H9 (cell line): ENCODE data around the gene ATP6V0A1. TPM values are rescaled to one million over a fixed set of nuclear protein-coding genes. Genes with fewer than 3 reads are reported as not detected.
A peak's percentile ranks its signal among the peaks of the same experiment; 100 is the strongest.

Source experiments
- DNase-seq: peaks from one replicate; pipeline ENCODE4 v3.0.0-alpha.2; 2017
- H2AFZ ChIP-seq: one replicate; pipeline ENCODE4 v1.6.1; 2013; ENCODE audit warnings: mild to moderate bottlenecking, low read length, control low read depth, moderate library complexity
- H2AK5ac ChIP-seq: 2 replicates; pipeline ENCODE4 v1.6.1; 2013; ENCODE audit warnings: low read length, control low read depth, mixed read lengths; ENCODE audit not compliant: insufficient read length
- H2BK120ac ChIP-seq: one replicate; pipeline ENCODE4 v1.6.1; 2013; ENCODE audit warnings: low read depth, mild to moderate bottlenecking, low read length, control low read depth, inconsistent platforms; ENCODE audit not compliant: poor library complexity, severe bottlenecking
- H2BK12ac ChIP-seq: 2 replicates; pipeline ENCODE4 v1.6.1; 2013; ENCODE audit warnings: low read length, control low read depth, mixed read lengths, low read depth; ENCODE audit not compliant: insufficient read length
- H2BK15ac ChIP-seq: 2 replicates; pipeline ENCODE4 v1.6.1; 2013; ENCODE audit warnings: low read depth, low read length, control low read depth
- H2BK20ac ChIP-seq: one replicate; pipeline ENCODE4 v1.6.1; 2013; ENCODE audit warnings: low read depth, mild to moderate bottlenecking, low read length, control low read depth, inconsistent platforms; ENCODE audit not compliant: poor library complexity, severe bottlenecking
- H2BK5ac ChIP-seq: 2 replicates; pipeline ENCODE4 v1.6.1; 2013; ENCODE audit warnings: low read length, control low read depth, mixed read lengths; ENCODE audit not compliant: insufficient read length
- H3K14ac ChIP-seq: 2 replicates; pipeline ENCODE4 v1.6.1; 2013; ENCODE audit warnings: low read length, control low read depth; ENCODE audit not compliant: insufficient read depth
- H3K18ac ChIP-seq: 2 replicates; pipeline ENCODE4 v1.6.1; 2013; ENCODE audit warnings: low read depth, mild to moderate bottlenecking, mixed read lengths, low read length, control low read depth; ENCODE audit not compliant: insufficient read length
- H3K23ac ChIP-seq: 2 replicates; pipeline ENCODE4 v1.6.1; 2013; ENCODE audit warnings: low read length, control low read depth, mixed read lengths, low read depth; ENCODE audit not compliant: insufficient read length
- H3K23me2 ChIP-seq: 2 replicates; pipeline ENCODE4 v1.6.1; 2013; ENCODE audit warnings: low read depth, mild to moderate bottlenecking, mixed read lengths, low read length, control low read depth; ENCODE audit not compliant: insufficient read length, poor library complexity, severe bottlenecking
- H3K27ac ChIP-seq: 2 replicates; pipeline ENCODE4 v1.5.1; 2013; ENCODE audit warnings: low read length, control low read depth, mixed read lengths, low read depth; ENCODE audit not compliant: insufficient read length
- H3K27me3 ChIP-seq: 2 replicates; pipeline ENCODE4 v1.6.1; 2013; ENCODE audit warnings: low read length, control low read depth, inconsistent platforms; ENCODE audit not compliant: insufficient read depth
- H3K4ac ChIP-seq: 2 replicates; pipeline ENCODE4 v1.6.1; 2013; ENCODE audit warnings: low read depth, mild to moderate bottlenecking, control low read depth, inconsistent platforms, low read length, moderate library complexity
- H3K4me1 ChIP-seq: 2 replicates; pipeline ENCODE4 v1.6.1; 2013; ENCODE audit warnings: low read length, control low read depth, inconsistent platforms; ENCODE audit not compliant: insufficient read depth
- H3K4me2 ChIP-seq: 2 replicates; pipeline ENCODE4 v1.6.1; 2013; ENCODE audit warnings: low read length, control low read depth, mixed read lengths; ENCODE audit not compliant: insufficient read length, insufficient read depth
- H3K56ac ChIP-seq: 2 replicates; pipeline ENCODE4 v1.6.1; 2013; ENCODE audit warnings: low read depth, mild to moderate bottlenecking, mixed read lengths, low read length, control low read depth; ENCODE audit not compliant: insufficient read length
- H3K79me1 ChIP-seq: 2 replicates; pipeline ENCODE4 v1.6.1; 2013; ENCODE audit warnings: low read depth, mild to moderate bottlenecking, moderate library complexity, low read length, control low read depth, inconsistent platforms; ENCODE audit not compliant: insufficient read depth, poor library complexity, severe bottlenecking
- H3K79me2 ChIP-seq: 2 replicates; pipeline ENCODE4 v1.6.1; 2013; ENCODE audit warnings: low read length, control low read depth, inconsistent platforms; ENCODE audit not compliant: insufficient read depth
- H3K9ac ChIP-seq: 2 replicates; pipeline ENCODE4 v1.6.1; 2013; ENCODE audit warnings: low read length, control low read depth, mixed read lengths; ENCODE audit not compliant: insufficient read length; ENCODE audit errors: extremely low read depth
- H3K9me3 ChIP-seq: one replicate; pipeline ENCODE4 v1.6.1; 2013; ENCODE audit warnings: low read depth, low read length, inconsistent platforms; ENCODE audit not compliant: control insufficient read depth
- H3T11ph ChIP-seq: one replicate; pipeline ENCODE4 v1.6.1; 2013; ENCODE audit warnings: mild to moderate bottlenecking, low read length, control low read depth, inconsistent platforms
- H4K20me1 ChIP-seq: one replicate; pipeline ENCODE4 v1.6.1; 2013; ENCODE audit not compliant: control insufficient read depth, insufficient read length, insufficient read depth
- H4K5ac ChIP-seq: 2 replicates; pipeline ENCODE4 v1.6.1; 2013; ENCODE audit warnings: low read depth, mild to moderate bottlenecking, mixed read lengths, low read length, control low read depth; ENCODE audit not compliant: insufficient read length
- H4K8ac ChIP-seq: replicated peaks from 2 replicates; pipeline ENCODE4 v1.6.1; 2013; ENCODE audit warnings: low read length, control low read depth, mixed read lengths, low read depth; ENCODE audit not compliant: insufficient read length
- H4K91ac ChIP-seq: 2 replicates; pipeline ENCODE4 v1.6.1; 2013; ENCODE audit warnings: low read depth, mild to moderate bottlenecking, moderate library complexity, mixed read lengths, low read length, control low read depth; ENCODE audit not compliant: insufficient read length
- H3K27ac Mint-ChIP-seq, 3 experiments: 2 replicates in 2 of 3; 3 replicates in 1 of 3; pipeline ENCODE4 v1.8.0; 2020 to 2021; ENCODE audit warnings: mixed read lengths in 3 of 3, mild to moderate bottlenecking in 1 of 3, moderate library complexity in 1 of 3
- H3K27me3 Mint-ChIP-seq: 2 replicates; pipeline ENCODE4 v1.8.0; 2021; ENCODE audit warnings: low read depth, mild to moderate bottlenecking, moderate library complexity, mixed read lengths
- H3K36me3 Mint-ChIP-seq, 3 experiments: 2 replicates in 2 of 3; 3 replicates in 1 of 3; pipeline ENCODE4 v1.8.0; 2020 to 2021; ENCODE audit warnings: low read depth in 3 of 3, mixed read lengths in 3 of 3; ENCODE audit not compliant: insufficient read depth in 1 of 3
- H3K4me1 Mint-ChIP-seq, 2 experiments: 2 replicates each; pipeline ENCODE4 v1.8.0; 2020; ENCODE audit warnings: mixed read lengths in 2 of 2
- H3K4me3 Mint-ChIP-seq, 2 experiments: 2 replicates in 1 of 2; 3 replicates in 1 of 2; pipeline ENCODE4 v1.8.0; 2020 to 2021; ENCODE audit warnings: mild to moderate bottlenecking in 2 of 2, mixed read lengths in 2 of 2, moderate library complexity in 1 of 2
- H3K9me3 Mint-ChIP-seq, 2 experiments: 2 replicates in 1 of 2; 3 replicates in 1 of 2; pipeline ENCODE4 v1.8.0; 2020; ENCODE audit warnings: mild to moderate bottlenecking in 2 of 2, mixed read lengths in 2 of 2, moderate library complexity in 1 of 2
- WGBS: extraction: QIAGEN DNeasy Blood & Tissue Kit; methylation state at CpG from one replicate; pipeline ENCODE4 v1.1.7; 2013; ENCODE audit warnings: missing lambda C conversion rate, low lambda C conversion rate, mixed read lengths; ENCODE audit not compliant: insufficient read length; ENCODE audit errors: extremely low coverage; 5-methylcytosine and 5-hydroxymethylcytosine counted together
- total RNA-seq: library from RNA; stranded (reverse); gene quantifications from 2 replicates; pipeline ENCODE4 v1.2.1, GENCODE V29; 2021
- TF ChIP-seq, protein P1 (sequence below): fragments of 200-600 bp; sonication (generic); conservative IDR thresholded peaks from 3 replicates; pipeline ENCODE4 v1.8.0; 2021; ENCODE audit warnings: antibody characterized with exemption, mild to moderate bottlenecking

ATP6V0A1 gene
- total RNA-seq, 1 experiment from 2014 or later: 54.1 TPM

DNA sequence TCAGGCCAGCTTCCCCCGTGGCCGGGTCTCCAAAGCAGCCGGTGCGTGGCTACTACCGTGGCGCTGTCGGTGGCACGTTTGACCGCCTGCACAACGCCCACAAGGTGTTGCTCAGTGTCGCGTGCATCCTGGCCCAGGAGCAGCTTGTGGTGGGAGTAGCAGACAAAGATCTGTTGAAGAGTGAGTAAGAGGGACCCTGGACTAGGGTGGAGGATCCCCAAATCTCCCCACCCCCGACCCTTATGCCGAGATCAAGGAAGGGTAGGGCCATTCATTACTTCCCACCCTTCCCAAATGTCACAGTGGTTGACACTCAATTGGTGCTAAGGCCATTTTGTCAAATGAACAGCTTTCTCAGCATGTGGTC is 104.4 kb downstream of the ATP6V0A1 start:
- H2AK5ac ChIP-seq: no peak overlapping the region
- no peak overlapping the region for H3K56ac ChIP-seq
- no peaks in the 10 kb centered on the region for H3K9me3 ChIP-seq
- no peak overlapping the region for H3K14ac ChIP-seq
- WGBS: no CpG with 5 or more reads among the region's 14 CpGs
- no peak overlapping the region for H2BK120ac ChIP-seq
- peak overlapping the region; percentile 94 to 95 for H3K4me3 Mint-ChIP-seq
- H3K9me3 Mint-ChIP-seq: no peaks in the 10 kb centered on the region
- no peak overlapping the region for H2AFZ ChIP-seq
- H2BK5ac ChIP-seq: no peak overlapping the region
- peak overlapping the region; percentile 86 for H3K4me2 ChIP-seq
- H3K27me3 ChIP-seq: no peaks in the 10 kb centered on the region
- no peaks in the 10 kb centered on the region for H3K27me3 Mint-ChIP-seq
- H2BK12ac ChIP-seq: no peak overlapping the region
- no peak overlapping the region for H4K8ac ChIP-seq
- H3K4me1 Mint-ChIP-seq: peaks cover 17 to 25% of the 10 kb centered on the region in 2 experiments
- H4K20me1 ChIP-seq: no peaks in the 10 kb centered on the region
- no peak overlapping the region for H3K4ac ChIP-seq
- no peak overlapping the region for H3T11ph ChIP-seq
- H3K36me3 Mint-ChIP-seq: peaks cover 3 to 33% (median 25%) of the 10 kb centered on the region in 3 experiments; a peak in 6 of 7 replicates
- no peak overlapping the region for H2BK15ac ChIP-seq
- H2BK20ac ChIP-seq: no peak overlapping the region
- no peak overlapping the region for H3K27ac ChIP-seq
- peaks cover 7% of the 10 kb centered on the region; the same call in 1 of the 2 replicates for H3K79me2 ChIP-seq
- H3K4me1 ChIP-seq: peaks cover 2% of the 10 kb centered on the region; the same call in 1 of the 2 replicates
- H4K91ac ChIP-seq: no peak overlapping the region
- H3K9ac ChIP-seq: peak overlapping the region; percentile 85
- DNase-seq: no peak
- TF ChIP-seq, protein P1, sequence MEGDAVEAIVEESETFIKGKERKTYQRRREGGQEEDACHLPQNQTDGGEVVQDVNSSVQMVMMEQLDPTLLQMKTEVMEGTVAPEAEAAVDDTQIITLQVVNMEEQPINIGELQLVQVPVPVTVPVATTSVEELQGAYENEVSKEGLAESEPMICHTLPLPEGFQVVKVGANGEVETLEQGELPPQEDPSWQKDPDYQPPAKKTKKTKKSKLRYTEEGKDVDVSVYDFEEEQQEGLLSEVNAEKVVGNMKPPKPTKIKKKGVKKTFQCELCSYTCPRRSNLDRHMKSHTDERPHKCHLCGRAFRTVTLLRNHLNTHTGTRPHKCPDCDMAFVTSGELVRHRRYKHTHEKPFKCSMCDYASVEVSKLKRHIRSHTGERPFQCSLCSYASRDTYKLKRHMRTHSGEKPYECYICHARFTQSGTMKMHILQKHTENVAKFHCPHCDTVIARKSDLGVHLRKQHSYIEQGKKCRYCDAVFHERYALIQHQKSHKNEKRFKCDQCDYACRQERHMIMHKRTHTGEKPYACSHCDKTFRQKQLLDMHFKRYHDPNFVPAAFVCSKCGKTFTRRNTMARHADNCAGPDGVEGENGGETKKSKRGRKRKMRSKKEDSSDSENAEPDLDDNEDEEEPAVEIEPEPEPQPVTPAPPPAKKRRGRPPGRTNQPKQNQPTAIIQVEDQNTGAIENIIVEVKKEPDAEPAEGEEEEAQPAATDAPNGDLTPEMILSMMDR: no peak
- H3K23me2 ChIP-seq: peaks cover 16% of the 10 kb centered on the region
- H3K79me1 ChIP-seq: peaks cover 4% of the 10 kb centered on the region
- no peak overlapping the region for H4K5ac ChIP-seq
- no peak overlapping the region for H3K18ac ChIP-seq
- no peak overlapping the region for H3K23ac ChIP-seq
- H3K27ac Mint-ChIP-seq: peak overlapping the region in 1 of 3 experiments; percentile 96; a peak in 2 of 7 replicates
